Ovary (tissue), 9 donors: ENCODE measurements around the gene ZCCHC14. TPM values are rescaled to one million over a fixed set of nuclear protein-coding genes. Genes with fewer than 3 reads are reported as not detected.
"Not testable (repeated sequence)": the region's sequence is repeated elsewhere in the genome, so short reads cannot be mapped to it uniquely, and the experiment has no call there.

Source experiments
- DNase-seq, 5 donors: peaks; one replicate each; pipeline ENCODE4 v3.0.0-alpha.2; 2019 to 2020
- H3K27ac ChIP-seq, 2 donors: fragments of 200-600 bp; one replicate each; pipeline versions ENCODE4 v1.5.1 to v1.8.0; 2019 to 2022
- H3K27me3 ChIP-seq: fragments of 200-600 bp; one replicate; pipeline ENCODE4 v1.8.0; 2022
- H3K36me3 ChIP-seq: fragments of 200-600 bp; sonication (generic); one replicate; pipeline ENCODE4 v1.5.1; 2019
- H3K4me1 ChIP-seq: one replicate; pipeline ENCODE4 v1.8.1; 2013; ENCODE audit warnings: mild to moderate bottlenecking, moderate library complexity; ENCODE audit not compliant: insufficient read depth
- H3K4me3 ChIP-seq: fragments of 200-600 bp; sonication (generic); one replicate; pipeline ENCODE4 v1.5.1; 2017
- H3K9me3 ChIP-seq, 2 donors: fragments of 200-600 bp in 1 of 2; sonication (generic) in 1 of 2; one replicate each; pipeline versions ENCODE4 v1.5.1 to v1.8.1; 2013 to 2019; ENCODE audit warnings: mild to moderate bottlenecking in 1 of 2, moderate library complexity in 1 of 2
- EP300 ChIP-seq: sonication (generic); formaldehyde crosslinking; IDR thresholded peaks from one replicate; pipeline ENCODE4 v1.6.1; 2017; ENCODE audit warnings: antibody characterized with exemption
- POLR2A ChIP-seq: fragments of 450-650 bp; IDR thresholded peaks from one replicate; pipeline ENCODE4 v1.6.1; 2017; ENCODE audit warnings: antibody characterized with exemption, mild to moderate bottlenecking, moderate library complexity
- WGBS, 3 donors: extraction: QIAGEN DNeasy Blood & Tissue Kit in 1 of 3; methylation state at CpG; one replicate each; pipeline versions ENCODE4 v1.1.5 to v1.1.7; 2013 to 2017; 5-methylcytosine and 5-hydroxymethylcytosine counted together
- intact Hi-C, 4 donors: fragments of 100-400 bp; cut with DNase I; formaldehyde crosslinking; loops; one replicate each; pipeline versions ENCODE4 v1.11.0 to v1.15.1; 2022 to 2023
- polyA plus RNA-seq, 2 donors: library from polyadenylated mRNA; stranded (reverse); fragments of 200-250 nt in 1 of 2; fragments of 350-450 nt in 1 of 2; fragmentation: Illumina TruSeq in 1 of 2; extraction: RNeasy Lipid Tissue Mini Kit (QIAGEN cat#74804) in 1 of 2; gene quantifications; one replicate each; pipeline ENCODE4 v1.2.3, GENCODE V29; 2013 to 2014
- total RNA-seq, 7 donors: library from RNA; depleted of rRNA in 2 of 7; stranded (reverse); fragments of >200 nt in 2 of 7; fragmentation: NEBNext Ultra II Directional in 3 of 7; extraction: Animal tissue kit (Norgen Biotek cat#: 25700) in 3 of 7; gene quantifications; one replicate each; pipeline versions ENCODE4 v1.1.0 to v1.2.4, GENCODE V29; 2016 to 2023
- TF ChIP-seq, protein P1 (sequence below), 3 donors: fragments of 450-650 bp in 2 of 3; fragments of 200-600 bp in 1 of 3; IDR thresholded peaks; one replicate each; pipeline versions ENCODE4 v1.5.1 to v1.8.0; 2016 to 2022; ENCODE audit warnings: antibody characterized with exemption in 3 of 3, mild to moderate bottlenecking in 1 of 3
- donor health status: DM: no; HTN: no; CAD: no; lungs with moderate emphysema.
- donor health status: DM: no; HTN: no; CAD: no.
- donor health status: Bipolar disorder and iron deficiency.
- donor health status: DM: yes; HTN: yes; CAD: no.
- donor health status: DM: no; HTN: no; CAD: no.
- donor health status: DM: yes; HTN: yes; CAD: no.

Gene ZCCHC14
- total and polyA plus RNA-seq, 9 donors, result 16.1 to 37.6 (median 31.0) TPM

DNA sequence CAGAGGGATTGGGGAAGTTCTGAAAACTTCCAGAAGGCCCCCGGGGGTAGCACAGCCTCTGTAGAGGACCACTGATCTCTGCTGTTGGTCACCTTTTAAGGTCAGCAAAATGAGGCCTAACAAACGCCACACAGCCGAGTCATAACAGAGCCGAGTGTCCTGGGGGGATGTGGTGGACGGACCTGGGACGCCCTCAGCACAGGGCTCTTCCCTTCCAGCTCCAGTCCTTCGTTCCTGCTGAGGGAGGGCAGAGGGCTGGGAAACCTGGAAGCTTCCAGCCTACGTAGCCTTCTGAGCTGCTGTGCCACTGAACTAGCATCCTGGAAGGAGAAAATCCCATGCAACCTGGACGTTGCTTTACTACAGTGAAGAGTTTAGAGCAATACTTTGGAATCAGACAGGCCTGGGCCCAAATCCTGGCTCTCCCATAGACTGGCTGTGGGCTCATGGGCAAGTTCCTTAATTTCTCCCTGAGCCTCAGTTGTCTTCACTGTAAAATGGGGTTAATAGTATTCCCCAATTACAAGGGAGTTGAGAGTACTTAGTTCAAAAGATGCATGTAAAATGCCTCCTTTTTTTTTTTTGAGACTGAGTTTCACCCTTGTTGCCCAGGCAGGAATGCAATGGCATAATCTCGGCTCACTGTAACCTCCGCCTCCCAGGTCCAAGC lies 34.4 kb upstream of the ZCCHC14 start:
- Histone ChIP-seq H3K9me3 (no peaks in the 10 kb centered on the region), H3K36me3 (no peaks in the 10 kb centered on the region), H3K4me3 (no peak overlapping the region), H3K27ac (no peak overlapping the region), H3K4me1 (no peaks in the 10 kb centered on the region), H3K27me3 (no peaks in the 10 kb centered on the region)
- WGBS, 3 donors, result 75 to 82% (median 80%) methylated on average over 11 of the region's 11 CpGs
- TF ChIP-seq, protein P1, sequence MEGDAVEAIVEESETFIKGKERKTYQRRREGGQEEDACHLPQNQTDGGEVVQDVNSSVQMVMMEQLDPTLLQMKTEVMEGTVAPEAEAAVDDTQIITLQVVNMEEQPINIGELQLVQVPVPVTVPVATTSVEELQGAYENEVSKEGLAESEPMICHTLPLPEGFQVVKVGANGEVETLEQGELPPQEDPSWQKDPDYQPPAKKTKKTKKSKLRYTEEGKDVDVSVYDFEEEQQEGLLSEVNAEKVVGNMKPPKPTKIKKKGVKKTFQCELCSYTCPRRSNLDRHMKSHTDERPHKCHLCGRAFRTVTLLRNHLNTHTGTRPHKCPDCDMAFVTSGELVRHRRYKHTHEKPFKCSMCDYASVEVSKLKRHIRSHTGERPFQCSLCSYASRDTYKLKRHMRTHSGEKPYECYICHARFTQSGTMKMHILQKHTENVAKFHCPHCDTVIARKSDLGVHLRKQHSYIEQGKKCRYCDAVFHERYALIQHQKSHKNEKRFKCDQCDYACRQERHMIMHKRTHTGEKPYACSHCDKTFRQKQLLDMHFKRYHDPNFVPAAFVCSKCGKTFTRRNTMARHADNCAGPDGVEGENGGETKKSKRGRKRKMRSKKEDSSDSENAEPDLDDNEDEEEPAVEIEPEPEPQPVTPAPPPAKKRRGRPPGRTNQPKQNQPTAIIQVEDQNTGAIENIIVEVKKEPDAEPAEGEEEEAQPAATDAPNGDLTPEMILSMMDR (IDR thresholded peaks at IDR 0.05), result no peak
- TF ChIP-seq EP300 (no peak), POLR2A (no peak)
- intact Hi-C loops, result no loop called here
- no peak for DNase-seq

- DNase-seq, result no peak
- WGBS, 3 donors, result 86 to 89% (median 89%) methylated on average over 6 of the region's 6 CpGs
- no peak overlapping the region for H3K27ac ChIP-seq
- no peak for TF ChIP-seq EP300
- H3K9me3 ChIP-seq, result no peaks in the 10 kb centered on the region
- H3K4me1 ChIP-seq, result no peaks in the 10 kb centered on the region
- no peaks in the 10 kb centered on the region for H3K27me3 ChIP-seq
- H3K36me3 ChIP-seq, result no peaks in the 10 kb centered on the region
- no peak overlapping the region for H3K4me3 ChIP-seq
- intact Hi-C loops, result no loop called here
Observed at GRCh38 chr16:87526238-87526947, 33.6 kb upstream of the ZCCHC14 start.

DNA sequence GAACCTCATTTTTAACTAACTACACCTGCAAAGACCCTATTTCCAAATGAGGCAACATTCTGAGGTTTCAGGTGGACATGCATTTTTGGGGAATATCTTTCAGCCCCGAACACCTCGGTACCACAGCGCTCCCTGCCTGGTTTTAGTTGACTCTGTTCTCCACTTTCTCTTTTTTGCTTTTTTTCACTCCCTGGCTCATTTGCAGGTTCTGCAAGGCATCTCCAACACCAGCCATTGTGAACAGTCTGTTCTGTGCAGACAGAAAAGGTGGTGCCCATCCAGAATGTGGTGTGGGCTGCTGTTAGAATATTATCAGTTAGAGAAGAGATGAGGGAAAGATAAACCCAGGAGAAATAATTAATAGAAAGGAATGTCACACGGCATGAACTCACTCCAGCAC lies 32.5 kb upstream of the ZCCHC14 start:
- Histone ChIP-seq H3K4me3 (no peak overlapping the region), H3K36me3 (no peaks in the 10 kb centered on the region), H3K9me3 (no peaks in the 10 kb centered on the region), H3K27ac (no peak overlapping the region), H3K27me3 (no peaks in the 10 kb centered on the region), H3K4me1 (no peaks in the 10 kb centered on the region)
- intact Hi-C loops, result no loop called here
- 56 to 68% (median 63%) methylated on average over 4 of the region's 4 CpGs for WGBS, 3 donors
- DNase-seq, result no peak
- TF ChIP-seq EP300 (no peak), POLR2A (no peak)
- TF ChIP-seq, protein P1 (IDR thresholded peaks at IDR 0.05), result no peak

DNA sequence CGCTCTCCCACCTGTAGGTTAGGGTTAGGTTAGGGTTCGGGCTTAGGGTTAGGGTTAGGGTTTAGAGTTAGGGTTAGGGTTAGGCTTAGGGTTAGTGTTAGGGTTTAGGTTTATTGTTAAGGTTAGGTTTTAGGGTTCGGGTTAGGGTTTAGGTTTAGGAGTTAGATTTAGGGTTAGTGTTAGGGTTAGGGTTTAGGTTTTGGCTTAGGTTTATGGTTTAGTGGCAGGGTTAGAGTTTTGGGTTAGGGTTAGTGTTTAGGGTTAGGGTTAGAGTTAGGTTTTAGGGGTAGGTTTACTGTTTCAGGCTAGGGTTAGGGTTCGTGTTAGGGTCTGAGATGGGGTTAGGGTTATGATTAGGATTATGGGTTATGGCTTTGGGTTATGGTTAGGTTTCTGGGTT lies 31.6 kb upstream of the ZCCHC14 start:
- Histone ChIP-seq H3K27me3 (no peaks in the 10 kb centered on the region), H3K9me3 (no peaks in the 10 kb centered on the region), H3K36me3 (no peaks in the 10 kb centered on the region), H3K4me1 (no peaks in the 10 kb centered on the region), H3K4me3 (no peak overlapping the region), H3K27ac (no peak overlapping the region)
- DNase-seq, result no peak
- intact Hi-C loops, result no loop called here
- 67 to 92% (median 76%) methylated on average over 4 of the region's 4 CpGs for WGBS, 3 donors
- TF ChIP-seq POLR2A (no peak), EP300 (no peak)
- TF ChIP-seq, protein P1 (IDR thresholded peaks at IDR 0.05), result no peak

DNA sequence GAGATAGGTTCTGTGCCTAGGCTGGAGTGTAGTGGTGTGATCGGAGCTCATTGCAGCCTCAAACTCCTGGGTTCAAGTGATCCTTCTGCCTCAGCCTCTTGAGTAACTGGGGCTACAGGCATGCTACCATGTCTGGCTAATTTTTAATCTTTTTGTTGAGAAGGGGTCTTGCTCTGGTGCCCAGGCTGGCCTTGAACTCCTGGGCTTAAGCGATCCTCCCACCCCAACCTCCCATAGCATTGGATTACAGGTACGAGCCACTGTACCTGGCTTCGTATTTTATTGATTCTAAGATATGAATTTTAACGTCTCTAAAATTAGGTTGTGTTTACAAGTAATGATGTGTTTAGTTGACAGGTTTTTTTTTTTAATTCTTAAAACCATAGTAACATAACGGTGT lies 30.8 kb upstream of the ZCCHC14 start:
- WGBS, 3 donors, result 73 to 85% (median 75%) methylated on average over 6 of the region's 6 CpGs
- H3K4me1 ChIP-seq, DNase-seq, H3K27ac ChIP-seq, intact Hi-C loops, H3K4me3 ChIP-seq, H3K27me3 ChIP-seq, H3K36me3 ChIP-seq, H3K9me3 ChIP-seq: not testable (repeated sequence)

DNA sequence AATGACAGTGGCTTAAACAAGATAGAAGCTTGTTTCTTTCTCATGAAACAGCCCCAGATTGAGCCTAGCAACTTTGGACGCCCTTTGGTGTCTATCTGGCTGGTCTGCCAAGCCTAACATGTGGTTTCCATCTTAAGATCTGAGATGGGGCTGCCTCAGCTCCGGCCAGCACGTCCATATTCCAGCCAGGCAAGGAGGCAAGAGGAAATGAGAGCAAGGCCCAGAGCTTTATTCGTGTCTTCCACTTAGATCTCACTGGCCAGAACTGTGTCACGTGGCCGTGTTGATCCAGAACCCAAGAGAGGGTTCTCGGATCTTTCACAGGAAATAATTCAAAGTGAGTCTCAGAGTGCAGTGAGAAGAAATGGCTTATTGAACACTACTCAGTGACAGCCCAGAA lies 28.9 kb upstream of the ZCCHC14 start:
- intact Hi-C loops, H3K27me3 ChIP-seq, H3K9me3 ChIP-seq, H3K4me3 ChIP-seq, H3K27ac ChIP-seq, DNase-seq, H3K36me3 ChIP-seq, H3K4me1 ChIP-seq: not testable (repeated sequence)
- WGBS, 3 donors, result 43 to 66% (median 57%) methylated on average over 7 of the region's 7 CpGs

- H3K9me3 ChIP-seq, H3K4me3 ChIP-seq, H3K27me3 ChIP-seq, H3K36me3 ChIP-seq, H3K4me1 ChIP-seq, intact Hi-C loops, DNase-seq, H3K27ac ChIP-seq: not testable (repeated sequence)
- WGBS, 3 donors, result 51 to 65% (median 54%) methylated on average over 4 of the region's 4 CpGs
Observed at GRCh38 chr16:87519170-87519569, 26.3 kb upstream of the ZCCHC14 start.

DNA sequence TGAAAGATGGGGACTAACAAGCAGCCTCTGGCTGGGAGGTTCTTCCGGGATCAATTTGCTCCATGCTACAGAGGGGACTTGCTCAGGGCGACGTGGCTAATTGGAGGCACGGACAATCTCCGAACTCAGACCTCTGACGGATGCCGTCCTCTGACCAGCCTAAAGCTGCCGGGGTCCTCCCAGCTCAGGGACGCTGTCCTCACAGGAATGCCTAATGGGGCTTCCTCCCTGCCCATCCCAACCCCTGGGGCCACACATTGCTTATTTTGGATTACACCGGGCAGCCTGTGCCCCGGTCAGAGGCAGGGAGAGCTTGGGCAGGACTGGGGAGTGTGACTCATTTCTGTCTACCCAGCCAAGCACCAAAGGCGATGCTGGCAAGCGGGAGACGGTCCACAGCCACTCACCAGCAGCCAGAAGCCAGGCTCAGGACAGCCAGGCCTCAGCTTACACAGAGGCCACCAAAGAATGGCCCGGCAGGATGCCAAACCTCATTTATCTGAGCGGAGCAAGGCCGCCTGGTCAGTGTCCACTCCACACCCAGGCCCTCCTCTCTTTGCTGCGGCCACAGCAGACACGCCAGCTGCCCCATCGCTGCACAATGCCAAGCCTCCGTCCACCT lies 25.7 kb upstream of the ZCCHC14 start:
- DNase-seq, intact Hi-C loops, H3K36me3 ChIP-seq, H3K9me3 ChIP-seq, H3K4me1 ChIP-seq, H3K4me3 ChIP-seq, H3K27ac ChIP-seq, H3K27me3 ChIP-seq: not testable (repeated sequence)
- 77 to 83% (median 82%) methylated on average over 21 of the region's 21 CpGs for WGBS, 3 donors
